Limb (tissue), 2 donors: ENCODE results near the gene KMT2E.
"Not testable (repeated sequence)": the region's sequence is repeated elsewhere in the genome, so short reads cannot be mapped to it uniquely, and the experiment has no call there.

Experiments used
- DNase-seq, 2 donors: peaks; one replicate each; pipeline ENCODE4 v3.0.0-alpha.2; 2016; ENCODE audit errors: extremely low spot score in 2 of 2

KMT2E gene

DNA sequence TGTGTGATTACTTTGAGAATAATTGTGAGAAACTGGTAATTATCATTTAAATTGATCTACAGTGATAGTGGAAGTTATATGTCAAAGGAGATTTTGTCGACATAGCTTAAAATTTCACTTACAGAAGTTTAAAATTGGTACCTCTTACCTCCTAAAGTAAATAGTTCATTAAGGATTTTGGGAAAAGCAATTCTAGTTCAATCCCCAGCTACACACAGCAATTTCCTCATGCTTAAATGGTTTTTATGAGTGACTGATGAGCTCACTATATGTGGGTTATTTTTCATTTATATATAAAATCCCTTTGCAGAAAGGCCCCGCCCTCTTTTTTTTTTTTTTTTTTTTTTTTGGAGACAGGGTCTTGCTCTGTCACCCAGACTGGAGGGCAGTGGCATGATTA is 12.7 kb downstream of the KMT2E start:
- no peak for DNase-seq

DNA sequence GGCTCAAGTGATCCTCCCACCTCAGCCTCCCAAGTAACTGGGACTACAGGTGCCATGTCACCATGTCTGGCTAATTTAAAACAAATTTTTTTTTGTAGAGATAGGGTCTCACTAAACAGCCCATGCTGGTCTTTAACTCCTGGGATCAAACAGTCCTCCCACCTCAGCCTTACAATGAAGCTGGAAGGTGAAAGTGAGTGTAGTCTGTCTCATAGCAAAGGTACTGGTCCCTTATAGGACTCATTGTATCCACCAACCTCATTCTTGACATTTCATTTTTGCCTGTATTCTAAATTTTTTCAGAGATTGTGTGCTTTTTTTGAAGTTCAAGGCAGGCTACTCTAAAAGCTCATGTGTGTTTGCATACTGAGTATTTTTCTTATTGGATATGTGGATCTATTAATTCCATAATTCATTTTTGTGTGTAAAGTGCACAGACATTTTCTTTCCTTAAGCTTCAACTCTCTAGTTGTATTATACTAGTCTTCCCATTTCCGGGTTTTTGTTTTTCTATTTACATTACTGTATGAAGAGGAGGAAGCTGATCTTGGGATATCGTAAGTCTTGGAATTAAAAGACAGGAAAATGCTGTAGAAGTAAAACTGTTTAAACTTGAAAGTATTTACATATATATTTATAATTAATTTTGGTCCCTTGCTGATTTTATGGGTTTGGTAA is 13.3 kb downstream of the KMT2E start:
- no peak for DNase-seq

DNA sequence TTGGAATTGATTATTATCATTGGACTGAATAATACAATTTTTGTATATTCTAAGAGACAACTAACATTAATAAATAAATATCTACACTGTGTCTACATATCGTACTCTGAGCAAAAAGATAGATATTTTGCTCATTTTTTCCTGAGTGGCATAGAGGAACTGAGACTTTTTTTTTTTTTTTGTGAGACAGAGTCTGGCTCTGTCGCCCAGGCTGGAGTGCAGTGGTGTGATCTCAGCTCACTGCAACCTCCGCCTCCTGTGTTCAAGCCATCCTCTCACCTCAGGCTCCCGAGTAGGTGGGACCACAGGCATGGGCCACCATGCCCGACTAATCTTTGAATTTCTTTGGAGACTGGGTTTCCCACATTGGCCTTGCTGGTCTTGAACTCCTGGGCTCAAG is 14.0 kb downstream of the KMT2E start:
- no peak for DNase-seq

DNA sequence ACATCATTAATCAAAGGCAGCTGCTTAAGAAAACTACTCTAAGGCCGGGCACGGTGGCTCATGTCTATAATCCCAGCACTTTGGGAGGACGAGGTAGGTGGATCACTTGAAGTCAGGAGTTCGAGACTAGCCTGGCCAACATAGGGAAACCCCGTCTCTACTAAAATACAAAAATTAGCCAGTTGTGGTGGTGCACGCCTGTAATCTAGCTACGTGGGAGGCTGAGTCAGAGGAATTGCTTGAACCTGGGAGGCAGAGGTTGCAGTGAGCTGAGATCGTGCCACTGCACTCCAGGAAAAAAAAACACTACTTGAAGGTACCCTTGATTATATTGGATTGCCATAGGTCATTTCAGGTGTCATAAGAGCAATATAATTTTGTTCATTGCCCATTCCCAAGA is 14.9 kb downstream of the KMT2E start:
- not testable (repeated sequence) for DNase-seq

DNA sequence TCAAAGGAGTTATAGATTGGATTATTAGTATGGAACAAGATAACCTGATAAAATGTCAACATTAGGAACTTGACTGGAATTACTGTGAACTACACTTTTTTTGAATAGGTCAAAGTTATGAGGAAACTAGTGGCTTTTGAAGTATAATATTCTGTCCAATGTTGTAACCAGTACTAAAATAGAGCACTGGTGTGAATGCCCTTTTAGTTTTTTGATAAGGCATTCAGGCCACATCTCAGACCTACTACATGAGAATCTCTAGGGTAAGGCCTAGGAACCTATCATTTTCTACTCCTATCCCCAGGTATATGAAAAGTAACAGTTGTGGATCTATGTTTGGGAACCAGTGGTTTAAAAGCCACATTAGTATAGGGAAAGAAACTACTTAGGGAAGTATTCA is 16.4 kb downstream of the KMT2E start:
- DNase-seq, result no peak

DNA sequence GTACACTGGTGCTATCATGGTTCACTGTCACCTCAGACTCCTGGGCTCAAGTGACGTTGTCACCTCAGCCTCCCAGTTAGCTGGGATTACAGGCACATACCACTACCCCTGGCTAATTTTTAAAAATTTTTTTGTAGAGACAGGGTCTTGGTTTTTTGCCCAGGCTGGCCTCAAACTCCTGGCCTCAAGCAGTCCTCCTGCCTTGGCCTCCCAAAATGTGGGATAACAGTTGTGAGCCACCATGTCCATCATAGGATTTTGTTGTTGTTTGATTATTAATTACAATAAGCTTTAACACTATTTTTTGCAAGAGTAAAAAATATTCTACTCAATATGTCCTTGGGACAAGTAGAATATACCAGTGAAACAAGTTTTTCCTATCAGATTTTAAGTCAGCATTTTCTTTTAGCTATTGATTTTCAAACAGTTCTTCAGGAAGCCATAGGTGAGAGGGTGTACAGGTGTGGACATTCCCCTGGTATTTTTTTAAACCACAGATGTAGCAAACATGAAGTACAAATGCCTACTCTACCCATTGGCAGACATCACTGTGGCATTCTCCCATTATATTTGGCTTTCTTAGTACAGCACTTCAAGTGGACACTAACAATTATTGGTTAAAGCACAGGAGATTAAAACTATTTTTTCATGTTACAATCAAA is 18.7 kb downstream of the KMT2E start:
- no peak for DNase-seq

DNA sequence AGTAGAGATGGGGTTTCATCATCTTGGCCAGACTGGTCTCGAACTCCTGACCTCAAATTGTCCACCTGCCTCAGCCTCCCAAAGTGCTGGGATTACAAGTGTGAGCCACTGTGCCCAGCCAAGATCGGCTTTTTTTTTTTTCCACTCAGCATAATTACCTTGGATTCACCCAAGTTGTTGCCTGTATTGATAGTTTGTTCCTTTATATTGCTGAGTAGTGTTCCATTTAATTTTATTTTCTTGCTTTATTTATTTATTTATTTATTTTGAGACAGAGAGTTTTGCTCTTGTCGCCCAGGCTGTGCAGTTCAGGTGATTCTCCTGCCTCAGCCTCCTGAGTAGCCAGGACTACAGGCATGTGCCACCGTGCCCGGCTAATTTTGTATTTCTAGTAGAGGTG is 21.3 kb downstream of the KMT2E start:
- DNase-seq, result no peak

- no peak for DNase-seq
Measured at GRCh38 chr7:105036217-105037168, 22.5 kb downstream of the KMT2E start.

GRCh38 chr7:105037319-105037718 is 23.3 kb downstream of the KMT2E start:
- no peak for DNase-seq

DNA sequence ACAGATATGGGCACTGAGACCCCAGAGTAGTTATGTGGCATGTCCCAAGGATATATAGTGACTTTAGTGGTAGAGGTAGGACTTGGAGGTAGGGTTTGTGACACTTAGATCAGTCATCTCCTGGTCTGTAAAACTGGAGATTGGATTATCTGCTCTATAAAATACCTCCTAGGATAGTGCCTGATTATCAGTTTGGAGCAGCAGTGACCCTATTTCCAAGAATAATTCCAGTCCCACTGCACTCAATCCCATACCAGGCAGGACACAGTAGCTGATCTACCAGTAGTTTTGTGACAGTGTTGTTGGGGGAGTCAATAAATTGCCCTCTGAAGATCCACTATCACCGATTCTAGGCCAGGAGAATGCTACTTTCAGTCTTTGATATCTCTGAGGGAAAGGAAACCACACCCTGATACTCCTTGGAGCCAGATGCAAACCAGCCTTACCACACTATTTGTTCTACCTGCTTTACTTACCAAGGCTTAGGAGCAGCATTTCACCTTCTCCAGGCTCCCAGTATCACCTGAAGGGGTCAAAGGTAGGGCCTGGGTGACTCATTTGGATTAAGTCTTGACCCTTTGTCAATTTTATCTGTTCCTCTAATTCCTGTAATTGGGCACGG is 30.6 kb downstream of the KMT2E start:
- DNase-seq, result no peak

GRCh38 chr7:105046414-105046813 is 32.4 kb downstream of the KMT2E start:
- no peak for DNase-seq

- DNase-seq, result no peak
Measured at GRCh38 chr7:105047932-105048331, 33.9 kb downstream of the KMT2E start.

DNA sequence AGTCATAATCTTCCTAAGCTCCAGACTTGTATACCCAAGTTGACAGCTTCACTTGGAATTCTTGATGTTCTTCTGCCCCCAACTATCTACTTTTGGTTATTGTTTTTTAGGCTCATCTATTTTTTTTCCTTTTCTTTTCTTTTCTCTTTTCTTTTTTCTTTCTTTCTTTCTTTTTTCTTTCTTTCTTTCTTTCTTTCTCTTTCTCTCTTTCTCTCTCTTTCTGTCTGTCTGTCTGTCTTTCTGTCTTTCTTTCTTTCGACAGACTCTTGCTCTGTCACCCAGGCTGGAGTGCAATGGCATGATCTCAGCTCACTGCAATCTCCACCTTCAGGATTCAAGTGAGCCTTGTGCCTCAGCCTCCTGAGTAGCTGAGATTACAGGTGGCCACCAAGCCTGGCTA is 36.5 kb downstream of the KMT2E start:
- no peak for DNase-seq

- not testable (repeated sequence) for DNase-seq
Measured at GRCh38 chr7:105050899-105051298, 36.9 kb downstream of the KMT2E start.

DNA sequence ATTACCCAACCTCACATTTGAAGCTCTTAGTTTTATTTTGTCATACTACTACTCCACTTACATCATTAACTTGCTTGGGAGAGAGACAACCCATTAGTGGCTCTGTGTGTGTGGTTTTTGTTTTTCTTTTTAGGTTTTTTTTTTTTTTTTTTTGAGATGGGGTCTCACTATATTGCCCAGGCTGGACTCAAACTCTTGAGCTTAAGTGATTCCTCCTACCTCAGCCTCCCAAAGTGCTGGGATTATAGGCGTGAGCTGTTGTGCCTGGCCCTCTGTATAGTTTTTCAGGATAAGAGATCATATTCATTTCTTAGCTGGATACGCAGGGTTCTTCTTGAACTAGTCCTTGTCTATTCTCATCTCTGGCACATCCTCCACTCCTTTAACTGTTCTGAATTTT is 41.1 kb downstream of the KMT2E start:
- no peak for DNase-seq

- no peak for DNase-seq
Measured at GRCh38 chr7:105055621-105056020, 41.6 kb downstream of the KMT2E start.

DNA sequence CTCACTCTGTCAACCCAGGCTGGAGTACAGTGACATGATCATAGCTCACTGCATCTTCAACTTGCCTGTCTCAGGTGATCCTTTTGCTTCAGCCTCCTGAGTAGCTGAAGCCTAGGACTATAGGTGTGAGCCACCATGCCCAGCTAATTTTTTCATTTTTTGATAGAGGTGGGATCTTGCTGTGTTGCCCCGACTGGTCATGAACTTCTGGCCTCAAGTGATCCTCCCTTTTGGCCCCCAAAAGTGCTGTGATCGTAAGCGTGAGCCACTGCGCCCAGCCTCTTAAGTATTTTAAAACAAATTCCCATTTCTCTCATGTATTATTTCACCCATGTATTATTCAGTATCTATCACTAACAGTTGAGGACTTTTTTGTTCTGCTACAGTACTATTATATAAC is 43.5 kb downstream of the KMT2E start:
- DNase-seq, result no peak

- no peak for DNase-seq
Measured at GRCh38 chr7:105060437-105060836, 46.4 kb downstream of the KMT2E start.

- DNase-seq, result no peak
Measured at GRCh38 chr7:105060923-105061322, 46.9 kb downstream of the KMT2E start.

DNA sequence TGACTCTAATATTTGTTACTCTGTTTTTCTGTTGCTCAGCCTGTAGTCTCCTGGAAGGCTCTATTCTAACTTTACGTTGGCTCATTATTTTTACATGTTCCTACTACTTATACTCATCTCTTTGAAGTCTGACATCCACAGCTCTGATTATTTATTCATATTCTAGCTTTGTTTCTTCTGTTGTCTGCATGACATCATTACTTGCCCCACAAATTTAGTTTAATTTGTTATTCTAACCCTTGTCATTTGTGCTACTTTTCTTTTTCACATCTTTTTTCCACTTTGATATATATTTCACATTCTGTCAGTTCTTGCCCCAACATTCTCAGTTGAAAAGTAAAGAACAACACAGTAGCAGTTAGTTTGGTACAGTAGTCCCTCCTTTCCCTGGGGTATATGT is 51.1 kb downstream of the KMT2E start:
- DNase-seq, result no peak

GRCh38 chr7:105067691-105068090 is 53.7 kb downstream of the KMT2E start:
- no peak for DNase-seq

DNA sequence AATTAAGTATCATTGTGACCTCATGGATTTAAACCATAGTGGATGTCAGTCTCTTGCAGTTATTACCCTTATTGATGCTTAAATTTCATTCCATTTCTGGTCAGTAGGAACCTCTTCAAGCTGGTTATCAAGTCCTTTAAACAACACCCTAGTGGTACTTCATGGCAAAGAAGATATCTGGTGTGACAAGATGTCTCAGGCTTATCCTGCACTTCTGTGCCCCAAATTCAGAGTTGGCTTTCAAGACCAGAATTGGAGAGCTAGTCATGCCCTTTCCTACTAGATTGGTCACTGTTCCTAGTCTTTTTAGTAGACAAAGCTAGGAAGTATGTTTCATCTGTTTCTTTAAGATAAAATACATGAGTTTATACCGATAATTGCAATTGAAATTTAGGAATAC is 54.9 kb downstream of the KMT2E start:
- DNase-seq, result no peak
